A549 treated with CpdA at 1 μM for 4 hours (cell line): ENCODE data around the gene HSFY2. TPM values are rescaled to one million over a fixed set of nuclear protein-coding genes. Genes with fewer than 3 reads are reported as not detected.

Source experiments
- total RNA-seq: library from RNA; stranded (reverse); fragments of 200-300 nt; extraction: Qiagen RNA extraction; gene quantifications from 5 replicates; pipeline ENCODE4 v1.2.3, GENCODE V29; 2022; ENCODE audit warnings: low read depth

Gene HSFY2, protein sequence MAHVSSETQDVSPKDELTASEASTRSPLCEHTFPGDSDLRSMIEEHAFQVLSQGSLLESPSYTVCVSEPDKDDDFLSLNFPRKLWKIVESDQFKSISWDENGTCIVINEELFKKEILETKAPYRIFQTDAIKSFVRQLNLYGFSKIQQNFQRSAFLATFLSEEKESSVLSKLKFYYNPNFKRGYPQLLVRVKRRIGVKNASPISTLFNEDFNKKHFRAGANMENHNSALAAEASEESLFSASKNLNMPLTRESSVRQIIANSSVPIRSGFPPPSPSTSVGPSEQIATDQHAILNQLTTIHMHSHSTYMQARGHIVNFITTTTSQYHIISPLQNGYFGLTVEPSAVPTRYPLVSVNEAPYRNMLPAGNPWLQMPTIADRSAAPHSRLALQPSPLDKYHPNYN
- total RNA-seq, result not detected in 5 replicates

GRCh38 chrY:18773635-18774034, at the start of gene HSFY2:
Gene HSFY2, minus strand, starts transcription at chrY:18773735. Its CDS starts 117 bp downstream, at chrY:18773618.

Other genes starting within 250 kb of the HSFY2 start
- not detected in 5 replicates for gene HSFY1, start 227.0 kb downstream of the HSFY2 start, total RNA-seq